HL-60 (cell line): Measurements from ENCODE around the gene SLC26A3.

ENCODE experiments used
- DNase-seq, 2 experiments: peaks; one replicate each; pipeline ENCODE4 v3.0.0-alpha.2; 2010 to 2020; ENCODE audit warnings: low read depth in 1 of 2, low spot score in 1 of 2
- H3K27ac ChIP-seq: fragments of 250-450 bp; sonication (Bioruptor Pico); replicated peaks from 2 replicates; pipeline ENCODE4 v1.5.1; 2020; ENCODE audit warnings: mild to moderate bottlenecking, moderate library complexity
- H3K27me3 ChIP-seq: fragments of 250-450 bp; sonication (Bioruptor Pico); 2 replicates; pipeline ENCODE4 v1.5.1; 2021; ENCODE audit warnings: mild to moderate bottlenecking, moderate library complexity; ENCODE audit not compliant: insufficient read depth, poor library complexity, severe bottlenecking
- H3K4me3 ChIP-seq: replicated peaks from 2 replicates; pipeline ENCODE4 v1.5.1; 2011; ENCODE audit warnings: mild to moderate bottlenecking, control low read depth, low read length; ENCODE audit not compliant: insufficient read depth
- GABPA ChIP-seq: IDR thresholded peaks from 2 replicates; pipeline ENCODE4 v1.6.1; 2012; ENCODE audit warnings: low read depth
- POLR2AphosphoS5 ChIP-seq: IDR thresholded peaks from 2 replicates; pipeline ENCODE4 v1.6.1; 2012; ENCODE audit warnings: low read depth
- SPI1 ChIP-seq: IDR thresholded peaks from 2 replicates; pipeline ENCODE4 v1.6.1; 2012; ENCODE audit warnings: low read depth, mild to moderate bottlenecking, borderline replicate concordance
- TF ChIP-seq, protein P1 (sequence below): IDR thresholded peaks from 2 replicates; pipeline ENCODE4 v1.6.1; 2012; ENCODE audit warnings: low read depth; ENCODE audit not compliant: insufficient replicate concordance
- TF ChIP-seq, protein P2 (sequence below): IDR thresholded peaks from one replicate; pipeline ENCODE4 v1.5.1; 2011; ENCODE audit warnings: low read length, control low read depth, inconsistent platforms; ENCODE audit not compliant: insufficient read depth

Gene SLC26A3

DNA sequence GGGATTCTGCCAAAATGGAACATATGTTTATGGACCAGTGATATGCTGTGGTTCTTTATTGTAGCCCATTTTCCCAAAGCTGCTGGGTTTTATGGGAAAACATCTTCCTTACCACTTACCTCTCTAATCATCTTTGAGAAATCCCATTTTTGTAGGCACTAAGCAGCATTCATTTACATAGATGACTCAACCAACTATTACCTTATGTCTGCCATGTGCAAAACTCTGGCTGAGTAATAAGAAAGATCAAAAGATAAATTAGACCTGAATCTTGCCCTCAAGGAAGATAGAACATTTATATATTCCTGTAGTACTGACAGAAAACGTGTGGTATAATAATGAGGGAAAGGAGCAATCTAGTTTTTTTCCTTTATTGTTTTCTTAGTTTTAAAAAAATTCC, 34.8 kb downstream of the SLC26A3 start:
- TF ChIP-seq SPI1 (no peak), POLR2AphosphoS5 (no peak), GABPA (no peak)
- TF ChIP-seq, protein P1, sequence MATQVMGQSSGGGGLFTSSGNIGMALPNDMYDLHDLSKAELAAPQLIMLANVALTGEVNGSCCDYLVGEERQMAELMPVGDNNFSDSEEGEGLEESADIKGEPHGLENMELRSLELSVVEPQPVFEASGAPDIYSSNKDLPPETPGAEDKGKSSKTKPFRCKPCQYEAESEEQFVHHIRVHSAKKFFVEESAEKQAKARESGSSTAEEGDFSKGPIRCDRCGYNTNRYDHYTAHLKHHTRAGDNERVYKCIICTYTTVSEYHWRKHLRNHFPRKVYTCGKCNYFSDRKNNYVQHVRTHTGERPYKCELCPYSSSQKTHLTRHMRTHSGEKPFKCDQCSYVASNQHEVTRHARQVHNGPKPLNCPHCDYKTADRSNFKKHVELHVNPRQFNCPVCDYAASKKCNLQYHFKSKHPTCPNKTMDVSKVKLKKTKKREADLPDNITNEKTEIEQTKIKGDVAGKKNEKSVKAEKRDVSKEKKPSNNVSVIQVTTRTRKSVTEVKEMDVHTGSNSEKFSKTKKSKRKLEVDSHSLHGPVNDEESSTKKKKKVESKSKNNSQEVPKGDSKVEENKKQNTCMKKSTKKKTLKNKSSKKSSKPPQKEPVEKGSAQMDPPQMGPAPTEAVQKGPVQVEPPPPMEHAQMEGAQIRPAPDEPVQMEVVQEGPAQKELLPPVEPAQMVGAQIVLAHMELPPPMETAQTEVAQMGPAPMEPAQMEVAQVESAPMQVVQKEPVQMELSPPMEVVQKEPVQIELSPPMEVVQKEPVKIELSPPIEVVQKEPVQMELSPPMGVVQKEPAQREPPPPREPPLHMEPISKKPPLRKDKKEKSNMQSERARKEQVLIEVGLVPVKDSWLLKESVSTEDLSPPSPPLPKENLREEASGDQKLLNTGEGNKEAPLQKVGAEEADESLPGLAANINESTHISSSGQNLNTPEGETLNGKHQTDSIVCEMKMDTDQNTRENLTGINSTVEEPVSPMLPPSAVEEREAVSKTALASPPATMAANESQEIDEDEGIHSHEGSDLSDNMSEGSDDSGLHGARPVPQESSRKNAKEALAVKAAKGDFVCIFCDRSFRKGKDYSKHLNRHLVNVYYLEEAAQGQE: no peak
- TF ChIP-seq, protein P2, sequence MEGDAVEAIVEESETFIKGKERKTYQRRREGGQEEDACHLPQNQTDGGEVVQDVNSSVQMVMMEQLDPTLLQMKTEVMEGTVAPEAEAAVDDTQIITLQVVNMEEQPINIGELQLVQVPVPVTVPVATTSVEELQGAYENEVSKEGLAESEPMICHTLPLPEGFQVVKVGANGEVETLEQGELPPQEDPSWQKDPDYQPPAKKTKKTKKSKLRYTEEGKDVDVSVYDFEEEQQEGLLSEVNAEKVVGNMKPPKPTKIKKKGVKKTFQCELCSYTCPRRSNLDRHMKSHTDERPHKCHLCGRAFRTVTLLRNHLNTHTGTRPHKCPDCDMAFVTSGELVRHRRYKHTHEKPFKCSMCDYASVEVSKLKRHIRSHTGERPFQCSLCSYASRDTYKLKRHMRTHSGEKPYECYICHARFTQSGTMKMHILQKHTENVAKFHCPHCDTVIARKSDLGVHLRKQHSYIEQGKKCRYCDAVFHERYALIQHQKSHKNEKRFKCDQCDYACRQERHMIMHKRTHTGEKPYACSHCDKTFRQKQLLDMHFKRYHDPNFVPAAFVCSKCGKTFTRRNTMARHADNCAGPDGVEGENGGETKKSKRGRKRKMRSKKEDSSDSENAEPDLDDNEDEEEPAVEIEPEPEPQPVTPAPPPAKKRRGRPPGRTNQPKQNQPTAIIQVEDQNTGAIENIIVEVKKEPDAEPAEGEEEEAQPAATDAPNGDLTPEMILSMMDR: no peak
- DNase-seq: no peak
- H3K4me3 ChIP-seq: no peak overlapping the region

DNA sequence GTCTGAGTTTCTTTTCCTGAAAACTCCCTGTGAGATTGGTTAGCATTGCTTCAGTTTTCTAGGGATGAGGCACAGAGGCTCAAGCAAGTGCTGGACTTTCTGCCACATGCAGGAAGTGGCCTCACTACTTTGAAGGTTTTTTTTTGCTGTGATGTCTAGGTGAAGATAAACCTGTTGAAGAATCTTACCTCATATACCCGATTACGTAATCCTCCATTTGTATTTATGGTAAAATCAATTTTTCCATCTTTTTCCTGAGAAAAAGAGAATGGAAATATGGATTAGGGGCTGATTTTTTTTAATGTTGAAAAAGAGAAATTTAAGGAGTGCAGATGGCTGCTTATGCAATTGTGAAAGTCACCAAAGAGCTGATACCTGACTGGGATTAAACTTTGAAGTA, 35.6 kb downstream of the SLC26A3 start:
- Histone ChIP-seq H3K4me3 (no peak overlapping the region), H3K27me3 (peaks cover 4% of the 10 kb centered on the region), H3K27ac (no peak overlapping the region)
- TF ChIP-seq POLR2AphosphoS5: no peak
- TF ChIP-seq GABPA: no peak
- TF ChIP-seq, protein P1: no peak
- no peak for DNase-seq

More for the DNA sequence above, 34.8 kb downstream of the SLC26A3 start:
- Histone ChIP-seq H3K27ac (no peak overlapping the region), H3K27me3 (peaks cover 4% of the 10 kb centered on the region)

DNA sequence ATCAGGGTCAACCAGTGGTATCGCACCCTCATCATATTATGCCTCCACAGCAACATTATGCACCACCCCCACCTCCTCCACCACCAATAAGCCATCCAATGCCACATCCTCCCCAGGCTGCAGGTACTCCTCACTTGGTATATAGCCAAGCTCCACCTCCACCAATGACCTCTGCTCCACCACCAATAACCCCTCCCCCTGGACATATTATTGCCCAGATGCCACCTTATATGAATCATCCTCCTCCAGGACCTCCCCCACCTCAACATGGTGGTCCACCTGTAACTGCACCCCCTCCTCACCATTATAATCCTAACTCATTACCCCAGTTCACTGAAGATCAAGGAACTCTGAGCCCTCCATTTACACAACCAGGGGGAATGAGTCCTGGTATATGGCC, 44.4 kb downstream of the SLC26A3 start:
- no peak for DNase-seq
- Histone ChIP-seq H3K27me3 (no peaks in the 10 kb centered on the region), H3K27ac (no peak overlapping the region), H3K4me3 (no peak overlapping the region)
- TF ChIP-seq, protein P1: no peak
- TF ChIP-seq, protein P2: no peak
- TF ChIP-seq POLR2AphosphoS5: 0 out of 2 replicates have a peak, but pooled peaks have one; percentile 25

DNA sequence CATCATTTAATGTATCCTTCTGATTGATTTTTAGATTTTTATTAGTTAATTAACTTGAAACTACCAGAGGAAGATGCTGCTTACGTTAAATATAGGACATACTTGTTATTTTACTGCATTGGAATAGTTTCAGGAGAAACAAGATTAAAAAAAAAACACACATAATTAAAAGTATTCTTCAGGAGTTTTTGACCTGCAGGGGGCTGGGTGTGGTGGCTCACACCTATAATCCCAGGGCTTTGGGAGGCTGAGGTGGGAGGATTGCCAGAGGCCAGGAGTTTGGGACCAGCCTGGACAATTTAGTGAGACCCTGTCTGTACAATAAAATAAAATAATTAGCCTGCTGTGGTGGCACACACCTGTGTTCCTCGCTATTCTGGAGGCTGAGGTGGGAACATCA, 48.4 kb downstream of the SLC26A3 start:
- no peak for DNase-seq
- no peak overlapping the region for H3K27ac ChIP-seq
- H3K27me3 ChIP-seq: no peaks in the 10 kb centered on the region
- TF ChIP-seq, protein P1: no peak
- no peak for TF ChIP-seq SPI1
- no peak for TF ChIP-seq GABPA
- TF ChIP-seq, protein P2: no peak
- TF ChIP-seq POLR2AphosphoS5: no peak
- H3K4me3 ChIP-seq: no peak overlapping the region
